Osteocyte (in vitro differentiated cells): Measurements from ENCODE around the gene AAMP. TPM values are rescaled to one million over a fixed set of nuclear protein-coding genes. Genes with fewer than 3 reads are reported as not detected.

ENCODE experiments used
- DNase-seq: peaks from one replicate; pipeline ENCODE4 v3.0.0; 2021; ENCODE audit warnings: mixed read lengths; ENCODE audit not compliant: unreplicated experiment; ENCODE audit errors: extremely low spot score
- H3K27ac Mint-ChIP-seq: one replicate; pipeline ENCODE4 v1.8.0; 2021; ENCODE audit warnings: mild to moderate bottlenecking, mixed read lengths; ENCODE audit not compliant: unreplicated experiment
- H3K27me3 Mint-ChIP-seq: one replicate; pipeline ENCODE4 v1.8.0; 2021; ENCODE audit warnings: mixed read lengths; ENCODE audit not compliant: unreplicated experiment
- H3K36me3 Mint-ChIP-seq: one replicate; pipeline ENCODE4 v1.8.0; 2021; ENCODE audit warnings: mixed read lengths; ENCODE audit not compliant: unreplicated experiment
- H3K4me1 Mint-ChIP-seq: one replicate; pipeline ENCODE4 v1.8.0; 2021; ENCODE audit warnings: mixed read lengths; ENCODE audit not compliant: unreplicated experiment
- H3K4me3 Mint-ChIP-seq: one replicate; pipeline ENCODE4 v1.8.0; 2021; ENCODE audit warnings: mild to moderate bottlenecking, moderate library complexity, mixed read lengths; ENCODE audit not compliant: unreplicated experiment
- H3K9me3 Mint-ChIP-seq: one replicate; pipeline ENCODE4 v1.8.0; 2021; ENCODE audit warnings: mixed read lengths; ENCODE audit not compliant: unreplicated experiment
- total RNA-seq: library from RNA; stranded (reverse); gene quantifications from 2 replicates; pipeline ENCODE4 v1.2.1, GENCODE V29; 2021
- TF ChIP-seq, protein P1 (sequence below): fragments of 200-600 bp; sonication (generic); IDR thresholded peaks from 2 replicates; pipeline ENCODE4 v1.5.0; 2021; ENCODE audit warnings: antibody characterized with exemption, mild to moderate bottlenecking, moderate library complexity

AAMP gene
- total RNA-seq, 1 donor from 2014 or later = 62.9 TPM

GRCh38 chr2:218230882-218231281 is 39.1 kb downstream of the AAMP start:
- Mint-ChIP-seq H3K36me3 (peaks cover 59% of the 10 kb centered on the region), H3K9me3 (no peaks in the 10 kb centered on the region), H3K27me3 (no peaks in the 10 kb centered on the region), H3K27ac (peak overlapping the region; percentile 86), H3K4me1 (peaks cover 38% of the 10 kb centered on the region), H3K4me3 (no peak overlapping the region)
- no peak for DNase-seq
- TF ChIP-seq, protein P1, sequence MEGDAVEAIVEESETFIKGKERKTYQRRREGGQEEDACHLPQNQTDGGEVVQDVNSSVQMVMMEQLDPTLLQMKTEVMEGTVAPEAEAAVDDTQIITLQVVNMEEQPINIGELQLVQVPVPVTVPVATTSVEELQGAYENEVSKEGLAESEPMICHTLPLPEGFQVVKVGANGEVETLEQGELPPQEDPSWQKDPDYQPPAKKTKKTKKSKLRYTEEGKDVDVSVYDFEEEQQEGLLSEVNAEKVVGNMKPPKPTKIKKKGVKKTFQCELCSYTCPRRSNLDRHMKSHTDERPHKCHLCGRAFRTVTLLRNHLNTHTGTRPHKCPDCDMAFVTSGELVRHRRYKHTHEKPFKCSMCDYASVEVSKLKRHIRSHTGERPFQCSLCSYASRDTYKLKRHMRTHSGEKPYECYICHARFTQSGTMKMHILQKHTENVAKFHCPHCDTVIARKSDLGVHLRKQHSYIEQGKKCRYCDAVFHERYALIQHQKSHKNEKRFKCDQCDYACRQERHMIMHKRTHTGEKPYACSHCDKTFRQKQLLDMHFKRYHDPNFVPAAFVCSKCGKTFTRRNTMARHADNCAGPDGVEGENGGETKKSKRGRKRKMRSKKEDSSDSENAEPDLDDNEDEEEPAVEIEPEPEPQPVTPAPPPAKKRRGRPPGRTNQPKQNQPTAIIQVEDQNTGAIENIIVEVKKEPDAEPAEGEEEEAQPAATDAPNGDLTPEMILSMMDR = peak; percentile 17

GRCh38 chr2:218229851-218230250 is 40.1 kb downstream of the AAMP start:
- H3K4me3 Mint-ChIP-seq = no peak overlapping the region
- DNase-seq = no peak
- TF ChIP-seq, protein P1 = no peak
- H3K36me3 Mint-ChIP-seq = peaks cover 62% of the 10 kb centered on the region
- H3K4me1 Mint-ChIP-seq = peaks cover 38% of the 10 kb centered on the region
- peak overlapping the region; percentile 86 for H3K27ac Mint-ChIP-seq
- no peaks in the 10 kb centered on the region for H3K9me3 Mint-ChIP-seq
- no peaks in the 10 kb centered on the region for H3K27me3 Mint-ChIP-seq

DNA sequence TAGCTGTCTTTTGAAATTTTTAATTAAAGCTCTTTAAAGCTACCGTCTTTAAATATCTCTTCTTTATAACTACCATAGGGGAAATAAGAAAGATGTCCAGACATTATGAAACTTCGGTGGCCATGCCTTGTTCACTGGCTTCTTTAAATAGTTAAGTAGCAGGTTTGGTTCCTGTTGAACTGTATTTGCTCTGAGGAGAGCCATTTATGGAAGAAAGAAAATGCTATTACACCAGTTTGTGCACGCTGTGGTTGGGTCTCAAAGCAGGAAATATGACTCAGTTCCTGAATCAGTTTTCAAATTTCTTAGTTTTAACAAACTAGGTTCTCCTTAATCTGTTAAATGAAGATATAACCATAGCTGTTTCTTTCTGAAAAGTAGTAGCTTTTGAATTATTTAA is 40.7 kb downstream of the AAMP start:
- H3K4me3 Mint-ChIP-seq = peak overlapping the region; percentile 33
- H3K4me1 Mint-ChIP-seq = peaks cover 40% of the 10 kb centered on the region
- TF ChIP-seq, protein P1 = no peak
- H3K27me3 Mint-ChIP-seq = no peaks in the 10 kb centered on the region
- peaks cover 56% of the 10 kb centered on the region for H3K36me3 Mint-ChIP-seq
- no peak for DNase-seq
- no peaks in the 10 kb centered on the region for H3K9me3 Mint-ChIP-seq
- peak overlapping the region; percentile 86 for H3K27ac Mint-ChIP-seq

DNA sequence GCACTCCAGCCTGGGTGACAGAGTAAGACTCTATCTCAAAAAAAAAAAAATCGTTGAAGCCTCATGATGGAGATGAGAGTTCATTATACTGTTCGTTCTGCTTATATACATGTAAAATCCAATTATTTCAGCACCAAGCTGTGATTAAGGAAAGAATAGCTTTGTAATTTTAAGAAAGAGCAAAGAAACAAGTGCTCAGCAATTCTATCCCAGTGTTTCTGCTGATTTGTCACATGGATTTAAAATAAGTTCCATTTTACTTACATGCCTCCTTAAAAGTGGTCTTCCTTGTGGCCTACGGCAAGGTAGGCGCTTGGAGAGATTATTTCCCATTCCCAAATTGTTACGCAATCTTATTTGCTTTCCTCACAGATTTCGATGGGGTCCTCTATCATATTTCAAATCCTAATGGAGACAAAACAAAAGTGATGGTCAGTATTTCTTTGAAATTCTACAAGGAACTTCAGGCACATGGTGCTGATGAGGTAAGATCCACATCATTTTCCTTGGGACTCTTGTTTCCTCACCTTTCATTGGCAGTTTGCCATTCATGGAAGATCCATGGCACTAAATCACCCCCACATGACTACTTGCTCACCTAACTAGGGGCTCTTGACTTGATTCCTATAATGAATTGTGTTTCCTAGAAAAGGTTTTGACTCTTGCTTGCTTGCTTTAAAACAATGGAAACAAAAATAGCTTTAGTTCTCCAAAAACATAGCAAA is 41.4 kb downstream of the AAMP start:
- DNase-seq = no peak
- TF ChIP-seq, protein P1 = no peak
- H3K27me3 Mint-ChIP-seq = no peaks in the 10 kb centered on the region
- H3K4me3 Mint-ChIP-seq = no peak overlapping the region
- H3K9me3 Mint-ChIP-seq = no peaks in the 10 kb centered on the region
- peak overlapping the region; percentile 86 for H3K27ac Mint-ChIP-seq
- peaks cover 56% of the 10 kb centered on the region for H3K36me3 Mint-ChIP-seq
- H3K4me1 Mint-ChIP-seq = peaks cover 46% of the 10 kb centered on the region

DNA sequence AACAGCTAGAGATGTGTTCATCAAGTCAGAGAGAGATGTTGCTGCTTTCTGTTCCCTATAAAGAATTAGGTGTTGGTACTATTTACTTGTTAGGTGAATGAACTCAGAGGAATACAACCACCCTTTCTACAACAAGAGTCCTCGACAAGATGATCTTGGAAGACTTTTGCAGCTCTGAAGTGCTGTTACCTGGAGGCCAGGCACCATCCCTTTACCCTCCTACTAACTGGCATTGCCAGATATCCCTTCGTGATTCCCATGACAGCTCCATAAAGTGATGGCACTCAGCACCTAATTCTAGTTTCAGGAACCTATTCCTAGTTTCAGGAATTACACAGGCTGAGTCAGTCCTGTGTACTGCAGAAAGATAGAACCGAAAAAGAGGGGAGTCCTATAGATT is 43.0 kb downstream of the AAMP start:
- H3K27ac Mint-ChIP-seq = peak overlapping the region; percentile 35
- TF ChIP-seq, protein P1 = no peak
- H3K9me3 Mint-ChIP-seq = no peaks in the 10 kb centered on the region
- DNase-seq = no peak
- H3K36me3 Mint-ChIP-seq = peaks cover 46% of the 10 kb centered on the region
- peaks cover 55% of the 10 kb centered on the region for H3K4me1 Mint-ChIP-seq
- no peaks in the 10 kb centered on the region for H3K27me3 Mint-ChIP-seq
- H3K4me3 Mint-ChIP-seq = no peak overlapping the region
